Astrocyte (in vitro differentiated cells and primary cell): ENCODE data around the gene TRPM3. TPM values are rescaled to one million over a fixed set of nuclear protein-coding genes. Genes with fewer than 3 reads are reported as not detected.

ENCODE experiments used
- DNase-seq: peaks from one replicate; pipeline ENCODE4 v3.0.0-alpha.2; 2010; ENCODE audit warnings: low read depth
- FAIRE-seq: peaks from 2 replicates; lab custom pipeline; 2011; peaks lifted over from hg19 to GRCh38; lab: Jason Lieb, UNC
- H2AFZ ChIP-seq: 2 replicates; pipeline ENCODE4 v1.6.0; 2012; ENCODE audit warnings: low read depth, low read length, inconsistent platforms
- H3K27ac ChIP-seq: 2 replicates; pipeline ENCODE4 v1.5.1; 2011; ENCODE audit warnings: low read depth, low read length, inconsistent platforms
- H3K27me3 ChIP-seq: 2 replicates; pipeline ENCODE4 v1.6.0; 2011; ENCODE audit warnings: low read length, inconsistent platforms; ENCODE audit not compliant: insufficient read depth
- H3K36me3 ChIP-seq: 2 replicates; pipeline ENCODE4 v1.5.1; 2011; ENCODE audit warnings: low read length, inconsistent platforms; ENCODE audit not compliant: insufficient read depth
- H3K4me1 ChIP-seq: 2 replicates; pipeline ENCODE4 v1.5.1; 2011; ENCODE audit warnings: low read length, inconsistent platforms; ENCODE audit not compliant: insufficient read depth
- H3K4me2 ChIP-seq: 2 replicates; pipeline ENCODE4 v1.6.0; 2012; ENCODE audit warnings: low read length, inconsistent platforms
- H3K4me3 ChIP-seq: 2 replicates; pipeline ENCODE4 v1.5.1; 2011; ENCODE audit warnings: low read depth, mild to moderate bottlenecking, low read length, inconsistent platforms; ENCODE audit not compliant: insufficient read depth
- H3K79me2 ChIP-seq: 2 replicates; pipeline ENCODE4 v1.6.0; 2012; ENCODE audit warnings: mild to moderate bottlenecking, low read length, inconsistent platforms; ENCODE audit not compliant: insufficient read depth
- H3K9ac ChIP-seq: 2 replicates; pipeline ENCODE4 v1.6.0; 2012; ENCODE audit warnings: mild to moderate bottlenecking, low read length, inconsistent platforms
- H3K9me3 ChIP-seq: 2 replicates; pipeline ENCODE4 v1.5.1; 2012; ENCODE audit warnings: low read depth, mild to moderate bottlenecking, low read length, inconsistent platforms; ENCODE audit not compliant: insufficient read depth
- H4K20me1 ChIP-seq: 2 replicates; pipeline ENCODE4 v1.6.0; 2012; ENCODE audit warnings: low read length, inconsistent platforms; ENCODE audit not compliant: insufficient read depth
- H3K27ac Mint-ChIP-seq: one replicate; pipeline ENCODE4 v1.8.0; 2021; ENCODE audit warnings: mild to moderate bottlenecking, mixed read lengths; ENCODE audit not compliant: unreplicated experiment
- H3K27me3 Mint-ChIP-seq: one replicate; pipeline ENCODE4 v1.8.0; 2021; ENCODE audit warnings: low read depth, mixed read lengths; ENCODE audit not compliant: unreplicated experiment
- H3K36me3 Mint-ChIP-seq: one replicate; pipeline ENCODE4 v1.8.0; 2021; ENCODE audit warnings: low read depth, mixed read lengths; ENCODE audit not compliant: unreplicated experiment
- H3K4me1 Mint-ChIP-seq: one replicate; pipeline ENCODE4 v1.8.0; 2021; ENCODE audit warnings: low read depth, mixed read lengths; ENCODE audit not compliant: unreplicated experiment
- H3K4me3 Mint-ChIP-seq: one replicate; pipeline ENCODE4 v1.8.0; 2021; ENCODE audit warnings: mild to moderate bottlenecking, moderate library complexity, mixed read lengths; ENCODE audit not compliant: unreplicated experiment
- H3K9me3 Mint-ChIP-seq: one replicate; pipeline ENCODE4 v1.8.0; 2021; ENCODE audit warnings: mild to moderate bottlenecking, mixed read lengths; ENCODE audit not compliant: unreplicated experiment
- EZH2 ChIP-seq: IDR thresholded peaks from 2 replicates; pipeline ENCODE4 v1.6.1; 2012; ENCODE audit warnings: mild to moderate bottlenecking, low read length, inconsistent platforms; ENCODE audit not compliant: insufficient read depth
- total RNA-seq: library from RNA; stranded (reverse); gene quantifications from 2 replicates; pipeline ENCODE4 v1.2.1, GENCODE V29; 2021
- TF ChIP-seq, protein P1 (sequence below): IDR thresholded peaks from 2 replicates; pipeline ENCODE4 v1.5.1; 2011; ENCODE audit warnings: low read depth, mild to moderate bottlenecking, inconsistent platforms, low read length, moderate library complexity; ENCODE audit not compliant: insufficient read depth

Gene TRPM3
- total RNA-seq, 1 donor from 2014 or later, result 0.14 TPM

DNA sequence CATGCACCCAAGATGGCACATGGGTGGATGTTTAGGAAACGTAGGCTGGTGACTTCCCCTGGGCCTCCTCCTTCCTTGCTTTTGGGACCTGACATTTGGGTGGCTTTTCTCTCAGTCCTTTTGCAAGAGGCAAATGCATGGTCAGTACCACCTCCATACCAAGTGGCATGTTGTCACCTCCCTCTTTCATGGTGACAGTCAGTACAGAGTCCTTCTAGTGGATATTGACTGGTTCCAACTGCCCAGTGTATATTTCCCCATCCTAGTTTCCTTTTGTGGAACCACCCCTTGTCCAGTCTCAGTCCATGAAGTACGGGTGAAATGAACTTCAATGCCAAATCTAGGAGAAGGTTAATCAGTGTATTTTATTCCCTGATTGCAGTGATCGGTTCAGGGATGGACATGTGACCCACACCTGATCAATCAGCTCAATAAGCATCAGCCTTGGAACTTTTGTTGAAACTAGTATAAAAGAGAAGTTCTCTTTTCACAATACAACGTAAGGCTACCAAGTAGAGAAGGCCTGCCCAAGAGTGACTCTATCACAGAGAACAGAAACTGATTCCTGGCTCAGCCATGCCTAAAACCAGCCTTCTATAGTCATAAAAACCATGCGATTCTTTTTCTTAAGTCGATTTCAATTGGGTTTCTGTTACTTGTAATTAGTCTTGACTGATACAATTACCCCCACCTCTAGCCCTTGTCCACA, 563.6 kb downstream of the TRPM3 start:
- Mint-ChIP-seq H3K36me3 (no peaks in the 10 kb centered on the region), H3K9me3 (no peaks in the 10 kb centered on the region), H3K4me3 (no peak overlapping the region), H3K4me1 (peaks cover 17% of the 10 kb centered on the region), H3K27ac (no peak overlapping the region), H3K27me3 (no peaks in the 10 kb centered on the region)
- TF ChIP-seq, protein P1, sequence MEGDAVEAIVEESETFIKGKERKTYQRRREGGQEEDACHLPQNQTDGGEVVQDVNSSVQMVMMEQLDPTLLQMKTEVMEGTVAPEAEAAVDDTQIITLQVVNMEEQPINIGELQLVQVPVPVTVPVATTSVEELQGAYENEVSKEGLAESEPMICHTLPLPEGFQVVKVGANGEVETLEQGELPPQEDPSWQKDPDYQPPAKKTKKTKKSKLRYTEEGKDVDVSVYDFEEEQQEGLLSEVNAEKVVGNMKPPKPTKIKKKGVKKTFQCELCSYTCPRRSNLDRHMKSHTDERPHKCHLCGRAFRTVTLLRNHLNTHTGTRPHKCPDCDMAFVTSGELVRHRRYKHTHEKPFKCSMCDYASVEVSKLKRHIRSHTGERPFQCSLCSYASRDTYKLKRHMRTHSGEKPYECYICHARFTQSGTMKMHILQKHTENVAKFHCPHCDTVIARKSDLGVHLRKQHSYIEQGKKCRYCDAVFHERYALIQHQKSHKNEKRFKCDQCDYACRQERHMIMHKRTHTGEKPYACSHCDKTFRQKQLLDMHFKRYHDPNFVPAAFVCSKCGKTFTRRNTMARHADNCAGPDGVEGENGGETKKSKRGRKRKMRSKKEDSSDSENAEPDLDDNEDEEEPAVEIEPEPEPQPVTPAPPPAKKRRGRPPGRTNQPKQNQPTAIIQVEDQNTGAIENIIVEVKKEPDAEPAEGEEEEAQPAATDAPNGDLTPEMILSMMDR, result no peak
- no peak for TF ChIP-seq EZH2
- Histone ChIP-seq H3K27ac (no peak overlapping the region), H3K36me3 (no peaks in the 10 kb centered on the region), H3K79me2 (no peaks in the 10 kb centered on the region), H2AFZ (no peak overlapping the region), H3K27me3 (no peaks in the 10 kb centered on the region), H3K9me3 (no peaks in the 10 kb centered on the region), H3K4me3 (no peak overlapping the region), H3K4me1 (peaks cover 19% of the 10 kb centered on the region), H4K20me1 (no peaks in the 10 kb centered on the region), H3K4me2 (no peak overlapping the region), H3K9ac (no peak overlapping the region)
- FAIRE-seq, result no peak
- DNase-seq, result no peak

DNA sequence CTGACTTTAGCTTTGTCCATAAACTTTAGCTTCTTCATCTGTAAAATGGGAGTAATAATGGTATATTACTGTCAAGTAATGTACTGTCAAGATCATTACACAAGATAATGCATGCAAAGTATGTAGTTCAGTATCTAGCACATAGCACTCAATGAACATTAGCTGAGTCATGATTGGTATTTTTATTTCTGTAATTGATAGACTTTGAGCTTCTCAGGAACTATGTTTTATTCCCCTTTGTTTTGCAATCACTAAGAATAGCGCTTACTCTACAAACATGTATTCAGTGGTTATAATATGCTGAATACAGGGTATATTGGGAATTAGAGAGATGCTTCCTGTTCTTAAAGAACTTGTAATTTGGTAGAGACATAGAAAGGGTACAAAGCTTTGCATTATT, 564.6 kb downstream of the TRPM3 start:
- H3K4me2 ChIP-seq, result no peak overlapping the region
- Mint-ChIP-seq H3K36me3 (no peaks in the 10 kb centered on the region), H3K4me3 (no peak overlapping the region), H3K27ac (no peak overlapping the region), H3K27me3 (no peaks in the 10 kb centered on the region), H3K4me1 (peaks cover 17% of the 10 kb centered on the region), H3K9me3 (no peaks in the 10 kb centered on the region)
- H2AFZ ChIP-seq, result no peak overlapping the region
- DNase-seq (no peak), FAIRE-seq (no peak)
- no peak overlapping the region for H3K4me3 ChIP-seq
- no peaks in the 10 kb centered on the region for H3K79me2 ChIP-seq
- no peaks in the 10 kb centered on the region for H3K27me3 ChIP-seq
- no peak overlapping the region for H3K9ac ChIP-seq
- TF ChIP-seq EZH2, result no peak
- TF ChIP-seq, protein P1, result no peak
- no peaks in the 10 kb centered on the region for H3K36me3 ChIP-seq
- no peaks in the 10 kb centered on the region for H4K20me1 ChIP-seq
- peaks cover 19% of the 10 kb centered on the region for H3K4me1 ChIP-seq
- no peaks in the 10 kb centered on the region for H3K9me3 ChIP-seq
- no peak overlapping the region for H3K27ac ChIP-seq

DNA sequence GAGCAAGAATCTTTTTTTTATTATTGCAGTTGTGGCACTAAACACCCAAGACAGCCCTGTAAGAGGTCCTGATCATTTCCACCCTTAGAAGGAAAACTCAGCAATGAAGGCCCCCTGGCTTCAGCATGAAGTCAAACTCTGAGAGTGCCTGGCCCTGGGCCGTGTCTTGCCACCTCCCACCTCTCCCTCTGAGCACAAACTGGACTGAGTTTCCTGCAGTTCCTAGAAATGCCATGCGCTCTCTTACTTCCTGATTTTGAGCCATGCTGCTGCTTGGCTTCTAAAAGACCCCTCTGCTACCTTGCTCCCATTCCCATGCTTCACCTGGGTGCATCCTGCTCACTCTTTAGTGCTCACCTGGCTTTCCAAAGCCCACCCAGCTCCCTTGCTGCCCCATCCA, 566.5 kb downstream of the TRPM3 start:
- Mint-ChIP-seq H3K4me1 (peaks cover 17% of the 10 kb centered on the region), H3K27me3 (no peaks in the 10 kb centered on the region), H3K9me3 (no peaks in the 10 kb centered on the region), H3K27ac (no peak overlapping the region), H3K36me3 (no peaks in the 10 kb centered on the region), H3K4me3 (no peak overlapping the region)
- Histone ChIP-seq H3K4me2 (peak overlapping the region; percentile 78), H3K27me3 (no peaks in the 10 kb centered on the region), H4K20me1 (no peaks in the 10 kb centered on the region), H3K27ac (peak overlapping the region; percentile 86), H3K4me3 (no peak overlapping the region), H2AFZ (no peak overlapping the region), H3K4me1 (peaks cover 19% of the 10 kb centered on the region), H3K9me3 (no peaks in the 10 kb centered on the region), H3K79me2 (no peaks in the 10 kb centered on the region), H3K36me3 (no peaks in the 10 kb centered on the region), H3K9ac (peak overlapping the region; percentile 74)
- no peak for DNase-seq
- TF ChIP-seq, protein P1, result no peak
- TF ChIP-seq EZH2, result no peak
- no peak for FAIRE-seq
